HCT116 (cell line): ENCODE measurements around the gene RYR3. TPM values are rescaled to one million over a fixed set of nuclear protein-coding genes. Genes with fewer than 3 reads are reported as not detected.

ENCODE experiments used
- ATAC-seq: fragments of 200-7000 bp; cut with Tn5 transposase; 2 replicates; pipeline ENCODE4 v1.9.1; 2020; ENCODE audit warnings: mild to moderate bottlenecking, moderate library complexity
- BruUV-seq: library from RNA; stranded (reverse); fragments of 400-500 nt; replicated peaks from 2 replicates; lab custom pipeline; 2021; lab: Mats Ljungman, UMichigan
- CTCF ChIA-PET: fragments of 300-600 bp; sonication (Branson Sonifier 250); formaldehyde crosslinking; loops from one replicate; lab custom pipeline; 2021; ENCODE audit warnings: antibody characterized with exemption; lab: Charles Lee
- POLR2A ChIA-PET: fragments of 300-600, 350-600 bp; sonication (Branson Sonifier 250); formaldehyde crosslinking; loops from one replicate; lab custom pipeline; 2021; ENCODE audit warnings: antibody characterized with exemption; lab: Charles Lee
- RAD21 ChIA-PET, 2 experiments: fragments of 300-600 bp; sonication (Branson Sonifier 250); formaldehyde crosslinking; loops; one replicate each; lab custom pipeline; 2023; ENCODE audit warnings: low total read pairs in 2 of 2; ENCODE audit not compliant: uncharacterized antibody in 2 of 2, unreplicated experiment in 2 of 2, low non-redundant PET in 1 of 2; lab: Charles Lee
- DNase-seq: peaks from one replicate; pipeline ENCODE4 v3.0.0-alpha.2; 2010; ENCODE audit warnings: low read depth, low spot score
- H2AFZ ChIP-seq: fragments of 200-600 bp; shearing (Covaris generic), sonication (generic); 2 replicates; pipeline ENCODE4 v1.6.1; 2017; ENCODE audit warnings: low read depth, mixed run types, mixed read lengths, antibody characterized with exemption, low read length; ENCODE audit not compliant: poor library complexity, severe bottlenecking
- H3K27ac ChIP-seq: 2 replicates; pipeline ENCODE4 v1.5.1; 2012; ENCODE audit warnings: low read depth, low read length
- H3K27me3 ChIP-seq: fragments of 200-600 bp; sonication (generic); 2 replicates; pipeline ENCODE4 v1.6.1; 2016; ENCODE audit warnings: mixed run types, low read length, mixed read lengths; ENCODE audit not compliant: insufficient read depth
- H3K36me3 ChIP-seq, 2 experiments: fragments of 200-500 bp in 1 of 2; fragments of 200-600 bp in 1 of 2; sonication (Bioruptor generic) in 1 of 2; sonication (generic) in 1 of 2; 2 replicates each; pipeline versions ENCODE4 v1.5.1 to v1.6.1; 2014 to 2016; ENCODE audit warnings: low read length in 2 of 2, inconsistent platforms in 1 of 2, mixed read lengths in 1 of 2, mixed run types in 1 of 2; ENCODE audit not compliant: insufficient read depth in 2 of 2, control insufficient read depth in 1 of 2
- H3K4me1 ChIP-seq, 2 experiments: fragments of 200-600 bp in 1 of 2; sonication (generic) in 1 of 2; 2 replicates each; pipeline versions ENCODE4 v1.5.1 to v1.6.1; 2012 to 2017; ENCODE audit warnings: low read length in 2 of 2, inconsistent platforms in 1 of 2, mild to moderate bottlenecking in 1 of 2, mixed read lengths in 1 of 2, mixed run types in 1 of 2, moderate library complexity in 1 of 2; ENCODE audit not compliant: insufficient read depth in 2 of 2, control insufficient read depth in 1 of 2
- H3K4me2 ChIP-seq: fragments of 200-600 bp; sonication (generic); 2 replicates; pipeline ENCODE4 v1.6.1; 2017; ENCODE audit warnings: mixed run types, low read length, mixed read lengths
- H3K4me3 ChIP-seq, 2 experiments: fragments of 200-600 bp in 1 of 2; sonication (generic) in 1 of 2; replicated peaks in 1 of 2; 2 replicates each; pipeline ENCODE4 v1.5.1; 2011 to 2016; ENCODE audit warnings: low read length in 2 of 2, control low read depth in 1 of 2, low read depth in 1 of 2, mild to moderate bottlenecking in 1 of 2, mixed read lengths in 1 of 2, mixed run types in 1 of 2
- H3K79me2 ChIP-seq: fragments of 200-600 bp; sonication (generic); 2 replicates; pipeline ENCODE4 v1.6.1; 2017; ENCODE audit warnings: mild to moderate bottlenecking, mixed run types, low read length, moderate library complexity, mixed read lengths; ENCODE audit not compliant: insufficient read depth
- H3K9ac ChIP-seq: fragments of 200-600 bp; sonication (generic); 2 replicates; pipeline ENCODE4 v1.6.1; 2016; ENCODE audit warnings: low read length, mixed read lengths
- H3K9me2 ChIP-seq: fragments of 200-600 bp; sonication (generic), shearing (Covaris generic); 2 replicates; pipeline ENCODE4 v1.6.1; 2017; ENCODE audit warnings: mixed run types, mild to moderate bottlenecking, moderate library complexity; ENCODE audit not compliant: insufficient read depth
- H3K9me3 ChIP-seq, 2 experiments: fragments of 200-500 bp in 1 of 2; fragments of 200-600 bp in 1 of 2; sonication (Bioruptor generic) in 1 of 2; sonication (generic) in 1 of 2; 2 replicates each; pipeline ENCODE4 v1.6.1; 2014 to 2017; ENCODE audit warnings: low read length in 2 of 2, mixed read lengths in 2 of 2, inconsistent platforms in 1 of 2, low read depth in 1 of 2, mild to moderate bottlenecking in 1 of 2, mixed run types in 1 of 2, moderate library complexity in 1 of 2; ENCODE audit not compliant: control insufficient read depth in 1 of 2, insufficient read depth in 1 of 2
- H4K20me1 ChIP-seq: fragments of 200-600 bp; sonication (generic), shearing (Covaris generic); 2 replicates; pipeline ENCODE4 v1.6.1; 2017; ENCODE audit warnings: mixed run types, mild to moderate bottlenecking, moderate library complexity; ENCODE audit not compliant: insufficient read depth
- EGR1 ChIP-seq: IDR thresholded peaks from 2 replicates; pipeline ENCODE4 v1.6.1; 2012; ENCODE audit warnings: low read depth
- FOSL1 ChIP-seq: IDR thresholded peaks from 2 replicates; pipeline ENCODE4 v1.6.1; 2012; ENCODE audit warnings: low read depth
- JUND ChIP-seq: IDR thresholded peaks from 2 replicates; pipeline ENCODE4 v1.6.1; 2012
- SRF ChIP-seq: IDR thresholded peaks from 2 replicates; pipeline ENCODE4 v1.6.1; 2012; ENCODE audit warnings: low read depth
- TCF7L2 ChIP-seq: IDR thresholded peaks from 2 replicates; pipeline ENCODE4 v1.7.0; 2011; ENCODE audit warnings: borderline replicate concordance, inconsistent platforms; ENCODE audit not compliant: insufficient read depth, insufficient read length; ENCODE audit errors: extremely low read depth
- YY1 ChIP-seq: IDR thresholded peaks from 2 replicates; pipeline ENCODE4 v1.6.1; 2011; ENCODE audit warnings: low read length, low read depth, moderate library complexity, mild to moderate bottlenecking; ENCODE audit not compliant: insufficient replicate concordance; ENCODE audit errors: extremely low read depth
- intact Hi-C: fragments of 100-400 bp; cut with micrococcal nuclease; formaldehyde crosslinking; loops from 2 replicates; pipeline ENCODE4 v1.10.0; 2022
- total RNA-seq: library from RNA; stranded (reverse); gene quantifications from one replicate; pipeline ENCODE4 v1.2.1, GENCODE V29; 2021; ENCODE audit not compliant: unreplicated experiment
- TF ChIP-seq, protein P1 (sequence below): IDR thresholded peaks from 2 replicates; pipeline ENCODE4 v1.6.1; 2011; ENCODE audit warnings: mild to moderate bottlenecking, low read length, moderate library complexity; ENCODE audit not compliant: insufficient replicate concordance; ENCODE audit errors: extremely low read depth
- TF ChIP-seq, protein P2 (sequence below), 3 experiments: fragments of 200-600 bp in 1 of 3; sonication (generic) in 1 of 3; IDR thresholded peaks in 2 of 3; conservative IDR thresholded peaks in 1 of 3; 2 replicates each; pipeline ENCODE4 v1.5.1; 2012 to 2017; ENCODE audit warnings: low read depth in 2 of 3, low read length in 2 of 3, antibody characterized with exemption in 1 of 3, borderline replicate concordance in 1 of 3, control low read depth in 1 of 3, mild to moderate bottlenecking in 1 of 3, mixed read lengths in 1 of 3, mixed run types in 1 of 3, moderate library complexity in 1 of 3; ENCODE audit not compliant: insufficient read depth in 1 of 3

RYR3 gene
- total RNA-seq, 1 experiment from 2014 or later, result not detected

DNA sequence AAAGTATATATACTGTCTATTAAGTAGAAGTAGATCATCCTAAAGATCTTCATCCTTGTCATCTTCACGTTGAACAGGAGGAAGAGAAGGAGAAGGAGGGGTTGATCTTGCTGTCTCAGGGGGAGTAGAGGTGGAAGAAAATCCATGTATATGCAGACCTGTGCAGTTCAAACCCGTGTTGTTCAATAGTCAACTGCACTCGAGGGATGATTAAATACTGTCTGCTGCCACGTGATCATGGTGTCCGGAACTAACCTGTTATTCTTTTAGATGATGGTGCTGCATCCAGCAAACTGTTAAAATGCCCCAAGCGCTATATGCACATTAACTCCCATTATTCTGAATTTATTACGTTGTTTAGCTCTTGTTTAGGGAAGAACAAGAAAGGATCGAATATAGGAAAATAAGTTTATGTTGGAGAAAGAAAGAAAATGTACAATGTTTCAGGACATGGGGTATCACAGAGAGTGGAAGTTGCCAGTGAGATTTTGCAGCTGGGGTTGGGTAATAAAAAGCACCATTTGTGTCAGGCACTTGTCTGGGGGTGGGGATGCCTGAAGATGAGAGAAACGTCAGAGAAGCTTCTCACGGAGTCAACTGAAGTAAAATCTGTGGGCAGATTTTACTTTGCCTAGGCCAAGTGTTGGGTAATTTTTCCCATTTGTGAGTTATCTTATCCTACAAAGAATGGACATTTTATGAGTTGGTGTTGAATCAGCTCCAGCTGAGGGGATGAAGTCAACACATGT, 229.2 kb downstream of the RYR3 start:
- H3K27me3 ChIP-seq, result peaks cover 85% of the 10 kb centered on the region
- H3K4me2 ChIP-seq, result no peak overlapping the region
- intact Hi-C loops, result no loop called here
- H3K9ac ChIP-seq, result no peak overlapping the region
- ChIA-PET POLR2A (no interaction called here), CTCF (no interaction called here), RAD21 (no interaction called here)
- H3K79me2 ChIP-seq, result no peaks in the 10 kb centered on the region
- no peaks in the 10 kb centered on the region for H3K4me1 ChIP-seq
- no peak overlapping the region for H2AFZ ChIP-seq
- ATAC-seq (no peak), DNase-seq (no peak)
- H4K20me1 ChIP-seq, result no peaks in the 10 kb centered on the region
- BruUV-seq, result no TSS peak
- no peak overlapping the region for H3K27ac ChIP-seq
- H3K9me2 ChIP-seq, result no peaks in the 10 kb centered on the region
- no peaks in the 10 kb centered on the region for H3K36me3 ChIP-seq
- H3K9me3 ChIP-seq, result no peaks in the 10 kb centered on the region
- TF ChIP-seq, protein P1, sequence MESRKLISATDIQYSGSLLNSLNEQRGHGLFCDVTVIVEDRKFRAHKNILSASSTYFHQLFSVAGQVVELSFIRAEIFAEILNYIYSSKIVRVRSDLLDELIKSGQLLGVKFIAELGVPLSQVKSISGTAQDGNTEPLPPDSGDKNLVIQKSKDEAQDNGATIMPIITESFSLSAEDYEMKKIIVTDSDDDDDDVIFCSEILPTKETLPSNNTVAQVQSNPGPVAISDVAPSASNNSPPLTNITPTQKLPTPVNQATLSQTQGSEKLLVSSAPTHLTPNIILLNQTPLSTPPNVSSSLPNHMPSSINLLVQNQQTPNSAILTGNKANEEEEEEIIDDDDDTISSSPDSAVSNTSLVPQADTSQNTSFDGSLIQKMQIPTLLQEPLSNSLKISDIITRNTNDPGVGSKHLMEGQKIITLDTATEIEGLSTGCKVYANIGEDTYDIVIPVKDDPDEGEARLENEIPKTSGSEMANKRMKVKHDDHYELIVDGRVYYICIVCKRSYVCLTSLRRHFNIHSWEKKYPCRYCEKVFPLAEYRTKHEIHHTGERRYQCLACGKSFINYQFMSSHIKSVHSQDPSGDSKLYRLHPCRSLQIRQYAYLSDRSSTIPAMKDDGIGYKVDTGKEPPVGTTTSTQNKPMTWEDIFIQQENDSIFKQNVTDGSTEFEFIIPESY, result no peak
- TF ChIP-seq TCF7L2, result no peak
- TF ChIP-seq, protein P2, sequence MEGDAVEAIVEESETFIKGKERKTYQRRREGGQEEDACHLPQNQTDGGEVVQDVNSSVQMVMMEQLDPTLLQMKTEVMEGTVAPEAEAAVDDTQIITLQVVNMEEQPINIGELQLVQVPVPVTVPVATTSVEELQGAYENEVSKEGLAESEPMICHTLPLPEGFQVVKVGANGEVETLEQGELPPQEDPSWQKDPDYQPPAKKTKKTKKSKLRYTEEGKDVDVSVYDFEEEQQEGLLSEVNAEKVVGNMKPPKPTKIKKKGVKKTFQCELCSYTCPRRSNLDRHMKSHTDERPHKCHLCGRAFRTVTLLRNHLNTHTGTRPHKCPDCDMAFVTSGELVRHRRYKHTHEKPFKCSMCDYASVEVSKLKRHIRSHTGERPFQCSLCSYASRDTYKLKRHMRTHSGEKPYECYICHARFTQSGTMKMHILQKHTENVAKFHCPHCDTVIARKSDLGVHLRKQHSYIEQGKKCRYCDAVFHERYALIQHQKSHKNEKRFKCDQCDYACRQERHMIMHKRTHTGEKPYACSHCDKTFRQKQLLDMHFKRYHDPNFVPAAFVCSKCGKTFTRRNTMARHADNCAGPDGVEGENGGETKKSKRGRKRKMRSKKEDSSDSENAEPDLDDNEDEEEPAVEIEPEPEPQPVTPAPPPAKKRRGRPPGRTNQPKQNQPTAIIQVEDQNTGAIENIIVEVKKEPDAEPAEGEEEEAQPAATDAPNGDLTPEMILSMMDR (IDR thresholded peaks at IDR 0.05 in 2 of 3, conservative IDR thresholded peaks at IDR 0.05 in 1 of 3; ENCODE audit: borderline replicate concordance in 1 of 3, insufficient read depth in 1 of 3, low read depth in 2 of 3, low read length in 2 of 3), result no peak
- TF ChIP-seq FOSL1, result no peak
- no peak for TF ChIP-seq JUND
- TF ChIP-seq YY1, result no peak
- no peak for TF ChIP-seq EGR1
- TF ChIP-seq SRF, result no peak
- H3K4me3 ChIP-seq, result no peak overlapping the region
